ENCODE measurements around the gene SYNGR4.

SYNGR4 gene

DNA sequence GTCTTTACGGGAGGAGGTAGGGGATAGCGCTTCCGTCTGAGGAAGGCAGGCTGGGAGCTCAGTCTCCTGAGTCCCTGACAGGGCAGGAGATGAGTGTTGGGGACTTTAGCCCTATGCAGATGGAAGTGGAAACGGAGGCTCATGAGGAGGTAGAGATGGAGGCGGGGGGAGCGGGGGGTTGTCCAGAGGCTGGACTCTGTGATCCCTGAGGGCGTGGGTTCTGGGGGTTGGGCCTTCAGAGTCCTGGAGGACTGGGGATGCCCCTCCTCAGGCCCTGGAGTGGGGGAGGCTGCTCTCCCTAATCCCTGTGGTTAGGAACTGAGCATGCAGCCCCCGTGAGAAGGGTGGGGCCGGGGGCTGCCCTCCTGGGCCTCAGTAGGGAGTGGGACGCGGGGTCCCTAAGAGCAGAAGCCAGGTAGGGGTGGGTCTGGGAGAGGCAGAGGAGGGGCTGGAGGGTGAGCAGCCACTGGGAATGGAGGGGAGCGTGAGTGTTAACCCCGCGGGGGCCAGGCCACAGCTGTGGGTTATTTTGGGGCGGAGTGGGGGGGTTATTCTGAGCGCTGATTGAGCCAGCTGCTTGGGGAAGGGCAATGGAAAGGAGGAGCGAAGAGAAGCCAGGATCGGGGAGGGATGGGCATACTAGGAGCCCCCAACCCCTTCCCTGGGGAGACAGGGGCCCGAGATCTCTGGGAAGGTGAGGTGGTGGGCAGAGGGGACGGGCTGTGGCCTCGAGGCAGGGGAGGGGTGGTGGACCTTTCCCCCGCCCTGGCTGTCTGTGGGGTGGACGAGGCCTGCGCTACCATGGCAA is 32.1 kb downstream of the SYNGR4 start:
- DNase-seq (ENCODE audit: low read depth), result no peak

GRCh38 chr19:48396824-48397176 is 32.6 kb downstream of the SYNGR4 start:
- no peak for DNase-seq (ENCODE audit: low read depth)

DNA sequence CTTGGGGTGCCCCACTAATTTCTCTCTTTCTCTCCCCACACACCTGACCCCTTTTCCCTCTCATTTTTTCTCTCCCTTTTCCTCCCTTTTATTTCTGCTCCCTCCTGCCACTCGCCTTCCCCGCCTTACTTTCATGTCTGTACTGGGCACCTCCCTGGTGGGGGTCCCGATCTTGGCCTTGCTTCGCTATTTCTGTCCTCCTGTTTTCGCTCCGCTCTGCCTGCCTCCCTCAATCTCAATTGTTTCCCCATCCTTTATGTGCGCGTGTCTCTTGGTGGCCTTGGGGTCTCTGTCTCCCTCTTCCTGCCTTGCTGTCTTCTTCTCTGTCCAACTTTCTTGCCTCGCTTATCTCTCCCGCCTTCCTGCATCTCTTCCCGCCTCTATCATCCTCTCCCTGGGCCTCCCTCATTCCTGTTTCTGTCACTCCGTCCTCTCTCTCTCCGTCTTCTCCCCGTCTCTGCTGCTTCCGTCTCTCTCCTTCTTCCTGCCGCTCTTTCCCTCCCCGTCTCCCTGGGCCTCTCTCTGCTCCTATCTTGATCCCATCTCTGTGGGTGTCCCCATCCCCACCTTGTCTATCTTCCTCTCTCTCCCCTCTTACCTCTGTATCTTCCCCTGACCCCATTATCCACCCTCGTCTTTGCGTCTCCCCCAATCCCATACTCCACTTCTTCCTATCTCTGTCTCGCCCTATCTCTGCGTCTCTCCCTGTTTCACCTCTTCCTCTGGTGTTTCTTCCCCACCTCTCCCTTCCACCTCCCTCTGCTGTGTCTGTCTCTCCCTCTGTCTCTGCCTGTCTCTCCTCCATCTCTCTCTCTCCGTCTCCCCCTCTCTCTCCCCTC is 33.3 kb downstream of the SYNGR4 start:
- no peak for DNase-seq (ENCODE audit: low read depth)

DNA sequence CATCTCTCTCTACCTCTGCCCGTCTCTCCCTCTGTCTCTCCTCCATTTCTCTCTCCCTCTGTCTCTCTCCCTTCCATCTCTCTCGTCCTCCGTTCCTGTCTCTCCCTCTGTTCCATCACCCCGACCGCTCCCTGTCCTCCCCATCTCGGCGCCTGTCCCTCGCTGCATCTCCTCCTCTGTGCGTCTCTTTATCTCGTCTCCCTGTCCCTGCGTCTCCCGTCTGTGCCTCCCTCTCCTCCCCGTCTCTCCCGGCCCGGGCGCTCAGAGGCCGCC is 33.9 kb downstream of the SYNGR4 start:
- DNase-seq (ENCODE audit: low read depth), result no peak

- peak; percentile 75 for DNase-seq (ENCODE audit: low read depth)
These were observed 34.4 kb downstream of the SYNGR4 start for GRCh38 chr19:48398375-48399235.

DNA sequence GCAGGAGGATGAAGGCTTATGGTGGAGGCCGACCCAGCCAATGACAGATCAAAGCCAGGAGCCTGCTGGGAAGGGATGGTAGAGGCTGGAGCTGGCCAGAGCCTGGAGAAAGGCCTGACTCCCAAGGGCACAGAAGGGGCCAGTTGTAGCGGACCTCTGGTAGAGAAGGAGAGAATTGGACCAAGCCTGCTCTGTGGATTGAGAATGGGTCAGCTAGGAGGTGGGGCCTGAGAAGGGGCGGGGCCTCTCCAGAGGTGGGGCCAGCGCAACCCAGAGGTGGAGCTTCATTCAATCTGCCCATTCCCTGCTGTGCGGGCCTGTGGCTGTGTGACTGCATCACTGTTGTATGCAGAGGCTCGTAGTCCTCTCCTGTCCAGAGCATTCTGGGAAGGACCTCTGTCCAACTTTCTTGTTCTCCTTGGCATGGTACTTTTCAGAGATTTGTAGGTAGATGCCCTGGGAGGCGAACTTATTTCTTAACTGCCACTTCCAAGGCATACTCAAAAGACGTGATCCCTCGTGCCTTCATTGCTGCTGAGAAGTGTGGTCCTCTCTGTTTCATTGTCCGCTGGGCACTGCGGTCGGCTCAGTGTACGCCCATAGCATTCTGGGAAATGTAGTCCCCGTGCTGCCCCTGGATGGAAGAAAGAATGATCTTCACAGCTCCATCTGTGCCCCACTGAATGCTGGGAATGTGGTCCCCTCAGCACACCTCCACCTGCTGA is 36.0 kb downstream of the SYNGR4 start:
- DNase-seq (ENCODE audit: low read depth), result no peak

DNA sequence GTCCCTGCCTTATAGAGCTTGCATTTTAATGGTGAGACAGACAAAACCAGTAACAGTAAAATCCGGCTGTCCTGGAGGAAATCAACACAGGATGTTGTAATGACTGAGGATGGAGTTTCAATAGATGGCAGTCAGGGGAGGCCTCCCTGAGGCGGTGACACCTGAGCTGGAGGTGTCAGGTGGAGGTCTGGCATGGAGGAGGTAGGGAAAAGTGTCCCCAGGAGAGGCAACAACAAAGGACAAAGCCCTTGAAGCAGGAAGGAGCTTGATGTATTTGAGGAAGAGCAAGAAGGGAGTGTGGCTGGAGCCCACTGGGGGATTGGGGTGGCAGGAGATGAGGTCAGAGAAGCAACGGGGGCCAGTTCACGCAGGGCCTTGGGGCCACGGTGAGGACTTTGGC is 37.1 kb downstream of the SYNGR4 start:
- DNase-seq (ENCODE audit: low read depth), result no peak

GRCh38 chr19:48403606-48404005 is 39.4 kb downstream of the SYNGR4 start:
- peak; percentile 24 for DNase-seq (ENCODE audit: low read depth)

DNA sequence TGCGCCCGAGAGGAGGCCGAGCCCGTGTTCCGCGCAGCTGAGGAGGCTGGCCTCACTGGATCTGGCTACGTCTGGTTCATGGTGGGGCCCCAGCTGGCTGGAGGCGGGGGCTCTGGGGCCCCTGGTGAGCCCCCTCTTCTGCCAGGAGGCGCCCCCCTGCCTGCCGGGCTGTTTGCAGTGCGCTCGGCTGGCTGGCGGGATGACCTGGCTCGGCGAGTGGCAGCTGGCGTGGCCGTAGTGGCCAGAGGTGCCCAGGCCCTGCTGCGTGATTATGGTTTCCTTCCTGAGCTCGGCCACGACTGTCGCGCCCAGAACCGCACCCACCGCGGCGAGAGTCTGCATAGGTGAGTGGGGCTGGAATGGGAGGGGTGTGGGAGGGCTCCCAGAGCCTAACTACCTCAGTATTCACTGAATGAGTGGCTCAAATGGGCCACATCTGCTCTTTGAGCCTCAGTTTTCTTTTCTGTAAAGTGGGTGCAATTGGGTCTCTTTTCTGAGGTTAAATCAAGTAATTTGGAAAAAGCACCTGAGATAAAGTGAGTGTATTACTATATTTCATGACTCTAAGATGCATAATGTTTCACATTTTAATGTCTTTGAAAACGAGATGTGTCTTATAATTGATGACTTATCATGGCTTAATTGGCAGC is 41.0 kb downstream of the SYNGR4 start:
- DNase-seq (ENCODE audit: low read depth), result no peak

DNA sequence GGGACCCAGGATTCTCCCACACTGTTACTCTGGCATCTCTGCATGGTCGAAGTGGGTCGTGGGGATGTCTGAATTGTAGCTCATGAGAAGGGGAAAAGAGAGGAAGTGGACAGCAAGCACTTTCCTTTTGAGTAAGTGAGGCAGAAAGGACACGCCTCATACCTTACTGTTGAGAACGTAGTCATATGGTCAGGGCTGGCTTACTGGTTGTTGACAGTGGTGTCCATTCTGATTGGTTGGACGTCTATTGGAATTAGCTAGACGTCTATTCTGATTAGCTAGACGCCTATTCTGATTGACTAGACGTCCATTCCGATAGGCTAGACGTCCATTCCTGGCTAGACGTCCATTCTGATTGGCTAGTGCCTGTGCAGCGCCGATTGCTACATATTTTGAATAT is 41.7 kb downstream of the SYNGR4 start:
- no peak for DNase-seq (ENCODE audit: low read depth)

GRCh38 chr19:48413879-48414587 is 49.9 kb downstream of the SYNGR4 start:
- DNase-seq (ENCODE audit: low read depth), result no peak

DNA sequence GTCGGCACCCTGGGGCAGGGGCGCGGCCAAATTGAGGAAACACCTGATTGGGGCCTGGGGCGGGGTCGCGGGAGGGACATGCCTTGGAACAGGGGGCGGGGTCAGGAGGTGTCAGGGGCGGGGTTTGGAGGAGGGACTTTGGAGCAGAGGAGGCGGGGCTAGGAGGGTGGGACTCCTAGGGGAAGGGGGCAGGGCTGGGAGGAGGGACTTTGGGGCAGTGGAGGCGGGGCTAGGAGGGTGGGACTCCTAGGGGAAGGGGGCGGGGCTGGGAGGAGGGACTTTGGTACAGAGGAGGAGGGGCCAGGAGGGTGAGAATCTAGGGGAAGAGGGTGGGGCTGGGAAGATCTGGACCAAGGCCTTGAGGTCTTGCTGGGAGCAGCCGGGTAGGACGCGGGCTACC is 51.2 kb downstream of the SYNGR4 start:
- peak; percentile 49 for DNase-seq (ENCODE audit: low read depth)

- no peak for DNase-seq (ENCODE audit: low read depth)
These were observed 51.6 kb downstream of the SYNGR4 start for GRCh38 chr19:48415806-48416221.

DNA sequence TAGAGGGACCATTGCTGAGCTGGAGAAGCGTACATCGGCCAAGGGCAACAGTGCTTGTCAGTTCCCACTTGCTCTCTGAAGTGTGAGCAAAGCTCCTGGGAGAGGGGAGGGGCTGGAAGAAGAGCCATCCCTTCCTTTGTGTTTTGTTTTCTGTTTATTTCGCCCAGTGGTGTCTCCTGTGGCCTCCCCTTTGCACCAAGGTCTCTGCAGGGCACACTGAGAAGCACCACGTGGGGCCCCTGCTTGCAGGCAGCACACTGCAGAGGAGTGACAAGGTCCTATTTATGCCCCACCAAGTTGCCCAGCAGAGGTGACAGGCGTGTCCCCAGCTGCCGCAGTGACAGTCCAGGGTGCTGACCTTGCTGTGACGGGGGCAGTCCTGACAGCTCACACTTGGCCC is 53.3 kb downstream of the SYNGR4 start:
- no peak for DNase-seq (ENCODE audit: low read depth)

DNA sequence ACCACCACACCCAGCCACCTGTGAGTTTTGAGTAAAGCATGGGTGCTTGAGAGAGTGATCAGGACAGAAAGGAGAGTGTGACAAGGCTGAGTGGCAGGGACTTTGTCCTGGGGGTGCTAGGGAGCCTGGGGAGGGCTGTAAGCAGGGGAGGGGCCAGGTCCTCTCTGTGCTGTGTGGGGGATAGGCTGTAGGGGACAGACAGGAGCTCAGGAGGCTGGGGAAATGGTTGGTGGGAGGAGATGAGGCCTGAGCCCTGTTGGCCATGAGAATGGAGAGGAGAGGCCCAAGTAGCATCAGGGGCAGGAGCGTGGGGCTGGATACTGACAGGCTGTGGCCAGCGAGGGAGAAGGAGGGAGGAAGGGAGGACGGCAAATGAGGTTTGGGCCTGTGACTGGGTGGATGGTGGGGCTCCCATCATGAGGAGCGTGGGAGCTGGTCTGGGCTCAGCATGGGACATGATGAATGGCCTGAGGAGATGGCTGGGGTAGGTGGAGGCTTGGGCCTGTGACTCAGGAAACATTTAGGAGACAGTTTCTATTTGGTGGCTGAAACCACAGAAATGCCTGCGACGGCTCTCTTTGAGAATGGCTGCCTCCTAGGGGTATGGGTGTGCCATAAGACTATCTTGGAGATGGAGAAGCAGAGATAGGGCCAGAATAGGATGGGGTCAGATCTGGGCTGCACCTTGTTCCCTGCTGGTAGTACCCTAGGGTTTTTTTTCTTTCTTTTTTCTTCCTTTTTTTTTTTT is 54.3 kb downstream of the SYNGR4 start:
- DNase-seq (ENCODE audit: low read depth), result no peak

DNA sequence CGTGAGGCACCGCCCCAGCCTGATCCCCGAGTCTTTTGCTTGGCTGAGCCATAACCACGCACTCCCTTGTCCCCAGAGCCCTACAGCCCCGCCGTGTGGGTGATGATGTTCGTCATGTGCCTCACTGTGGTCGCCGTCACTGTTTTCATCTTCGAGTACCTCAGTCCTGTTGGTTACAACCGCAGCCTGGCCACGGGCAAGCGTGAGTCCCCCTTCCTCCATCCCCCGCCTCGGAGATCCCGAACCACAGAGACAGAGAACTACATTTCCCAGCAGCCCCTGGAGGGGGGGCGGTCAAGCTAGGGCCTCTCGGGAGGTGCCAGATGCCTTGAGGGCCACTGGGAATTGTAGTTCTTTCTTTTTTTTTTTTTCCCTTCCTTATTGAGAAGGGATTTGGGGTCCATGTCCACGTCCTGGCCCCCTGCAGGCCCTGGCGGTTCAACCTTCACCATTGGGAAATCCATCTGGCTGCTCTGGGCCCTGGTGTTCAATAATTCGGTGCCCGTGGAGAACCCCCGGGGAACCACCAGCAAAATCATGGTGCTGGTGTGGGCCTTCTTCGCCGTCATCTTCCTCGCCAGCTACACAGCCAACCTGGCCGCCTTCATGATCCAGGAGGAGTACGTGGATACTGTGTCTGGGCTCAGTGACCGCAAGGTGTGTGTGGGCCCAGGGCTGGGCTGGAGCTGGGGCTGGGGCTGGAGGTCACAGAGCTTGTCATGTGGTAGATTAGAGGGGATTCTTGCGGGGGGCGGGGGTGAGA is 55.2 kb downstream of the SYNGR4 start:
- DNase-seq (ENCODE audit: low read depth), result peak; percentile 52

DNA sequence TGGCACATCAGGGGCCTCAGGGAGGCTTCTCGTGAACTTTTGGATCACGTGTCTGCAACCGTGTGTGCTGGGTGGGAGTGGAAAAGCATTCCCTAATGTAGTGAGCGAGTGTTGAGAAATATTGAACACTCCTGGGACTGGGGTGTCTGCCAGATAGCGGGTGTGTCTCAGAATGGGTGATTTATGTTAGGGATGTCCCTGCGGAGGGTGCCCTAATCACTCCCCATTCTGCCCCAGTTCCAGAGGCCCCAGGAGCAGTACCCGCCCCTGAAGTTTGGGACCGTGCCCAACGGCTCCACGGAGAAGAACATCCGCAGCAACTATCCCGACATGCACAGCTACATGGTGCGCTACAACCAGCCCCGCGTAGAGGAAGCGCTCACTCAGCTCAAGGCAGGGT is 57.4 kb downstream of the SYNGR4 start:
- no peak for DNase-seq (ENCODE audit: low read depth)

DNA sequence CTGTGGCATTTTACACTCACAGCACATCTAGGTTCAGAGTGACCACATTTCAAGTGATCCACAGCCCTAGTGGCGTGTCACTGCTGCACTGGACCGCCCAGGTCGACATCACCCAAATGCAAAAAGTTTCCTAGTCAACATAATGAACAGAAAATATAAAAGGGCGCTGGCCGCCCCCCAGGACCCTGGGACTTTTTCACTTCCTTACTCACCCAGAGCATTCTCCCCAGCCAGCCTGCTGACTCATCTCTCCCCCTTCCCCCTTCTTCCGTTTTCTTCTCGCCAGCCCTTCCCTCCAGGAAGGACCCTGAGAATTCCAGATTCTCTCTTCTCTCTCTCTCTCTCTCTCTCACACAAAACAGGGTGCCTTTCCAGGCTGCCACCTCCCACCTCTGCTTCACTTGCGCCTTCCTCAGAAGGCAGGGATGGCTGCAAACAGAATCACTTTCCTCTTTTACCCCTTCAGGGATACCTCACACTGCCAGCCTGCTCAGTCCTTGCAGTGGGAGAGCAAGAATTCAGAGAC is 60.6 kb downstream of the SYNGR4 start:
- no peak for DNase-seq (ENCODE audit: low read depth)

Measured in stimulated activated CD4-positive, alpha-beta T cell treated with anti-CD3 and anti-CD28 coated beads, Interleukin-2, amount 100 ng/mL, for 4 hours (primary cell).